C4-2B (cell line): Measurements from ENCODE around the gene ACCSL.

Experiments used
- CTCF ChIP-seq: fragments of 450-650 bp; conservative IDR thresholded peaks from 2 replicates; pipeline ENCODE4 v1.5.1; 2017; ENCODE audit warnings: mild to moderate bottlenecking
- ZFX ChIP-seq: fragments of 450-650 bp; IDR thresholded peaks from 2 replicates; pipeline ENCODE4 v1.6.1; 2017

GRCh38 chr11:44028401-44028800 is 19.4 kb upstream of the ACCSL start:
- TF ChIP-seq CTCF (no peak), ZFX (no peak)
